ENCODE results near the gene ARHGEF7.

ARHGEF7 gene

GRCh38 chr13:111217641-111218040 is 102.5 kb downstream of the ARHGEF7 start:
- H3K27me3 ChIP-seq (ENCODE audit: insufficient read depth, low read length, poor library complexity, severe bottlenecking) = no peaks in the 10 kb centered on the region
- H4K20me1 ChIP-seq (ENCODE audit: insufficient read depth, low read length, poor library complexity, severe bottlenecking) = peaks cover 67% of the 10 kb centered on the region
- H3K79me2 ChIP-seq (ENCODE audit: insufficient read depth, low read length) = peaks cover 85% of the 10 kb centered on the region
- no peak overlapping the region for H3K4me2 ChIP-seq (ENCODE audit: low read depth, low read length, poor library complexity, severe bottlenecking)
- H3K9me3 ChIP-seq (ENCODE audit: insufficient read depth, low read depth, low read length) = no peaks in the 10 kb centered on the region
- no peaks in the 10 kb centered on the region for H3F3A ChIP-seq (ENCODE audit: low read depth)
- H2AFZ ChIP-seq (ENCODE audit: low read length) = no peak overlapping the region
- TF ChIP-seq CTCF (conservative IDR thresholded peaks at IDR 0.05; ENCODE audit: low read length) = no peak
- TF ChIP-seq EZH2phosphoT487 (IDR thresholded peaks at IDR 0.05; ENCODE audit: borderline replicate concordance) = no peak
- H3K36me3 ChIP-seq (ENCODE audit: insufficient read depth, low read length) = peaks cover 37% of the 10 kb centered on the region; the same call in 1 of the 2 replicates
- no peak overlapping the region for H3K4me3 ChIP-seq (ENCODE audit: low read length, poor library complexity, severe bottlenecking)
- no peak overlapping the region for H3K9ac ChIP-seq (ENCODE audit: low read depth, low read length, poor library complexity, severe bottlenecking)
- H3K4me1 ChIP-seq (ENCODE audit: insufficient read depth, low read length, poor library complexity, severe bottlenecking) = peaks cover 5% of the 10 kb centered on the region
- H3K9me2 ChIP-seq (replicated peaks; ENCODE audit: low read depth, low read length) = no peaks in the 10 kb centered on the region

- Histone ChIP-seq H3F3A (ENCODE audit: low read depth) (no peaks in the 10 kb centered on the region), H4K20me1 (ENCODE audit: insufficient read depth, low read length, poor library complexity, severe bottlenecking) (peaks cover 65% of the 10 kb centered on the region), H3K4me1 (ENCODE audit: insufficient read depth, low read length, poor library complexity, severe bottlenecking) (peaks cover 5% of the 10 kb centered on the region), H3K27me3 (ENCODE audit: insufficient read depth, low read length, poor library complexity, severe bottlenecking) (no peaks in the 10 kb centered on the region), H3K4me3 (ENCODE audit: low read length, poor library complexity, severe bottlenecking) (no peak overlapping the region), H2AFZ (ENCODE audit: low read length) (no peak overlapping the region), H3K36me3 (ENCODE audit: insufficient read depth, low read length) (peaks cover 37% of the 10 kb centered on the region; the same call in 1 of the 2 replicates), H3K9me3 (ENCODE audit: insufficient read depth, low read depth, low read length) (no peaks in the 10 kb centered on the region), H3K4me2 (ENCODE audit: low read depth, low read length, poor library complexity, severe bottlenecking) (no peak overlapping the region), H3K9me2 (replicated peaks; ENCODE audit: low read depth, low read length) (no peaks in the 10 kb centered on the region), H3K79me2 (ENCODE audit: insufficient read depth, low read length) (peaks cover 81% of the 10 kb centered on the region), H3K9ac (ENCODE audit: low read depth, low read length, poor library complexity, severe bottlenecking) (no peak overlapping the region)
- no peak for TF ChIP-seq CTCF (conservative IDR thresholded peaks at IDR 0.05; ENCODE audit: low read length)
- no peak for TF ChIP-seq EZH2phosphoT487 (IDR thresholded peaks at IDR 0.05; ENCODE audit: borderline replicate concordance)
These were observed 104.2 kb downstream of the ARHGEF7 start for GRCh38 chr13:111219280-111219679.

GRCh38 chr13:111219950-111220349 is 104.8 kb downstream of the ARHGEF7 start:
- no peak overlapping the region for H2AFZ ChIP-seq (ENCODE audit: low read length)
- H3K4me1 ChIP-seq (ENCODE audit: insufficient read depth, low read length, poor library complexity, severe bottlenecking) = peaks cover 5% of the 10 kb centered on the region
- peaks cover 70% of the 10 kb centered on the region for H4K20me1 ChIP-seq (ENCODE audit: insufficient read depth, low read length, poor library complexity, severe bottlenecking)
- H3K4me2 ChIP-seq (ENCODE audit: low read depth, low read length, poor library complexity, severe bottlenecking) = no peak overlapping the region
- peaks cover 82% of the 10 kb centered on the region for H3K79me2 ChIP-seq (ENCODE audit: insufficient read depth, low read length)
- H3K27me3 ChIP-seq (ENCODE audit: insufficient read depth, low read length, poor library complexity, severe bottlenecking) = no peaks in the 10 kb centered on the region
- H3K9ac ChIP-seq (ENCODE audit: low read depth, low read length, poor library complexity, severe bottlenecking) = no peak overlapping the region
- no peak overlapping the region for H3K4me3 ChIP-seq (ENCODE audit: low read length, poor library complexity, severe bottlenecking)
- H3K36me3 ChIP-seq (ENCODE audit: insufficient read depth, low read length) = peaks cover 43% of the 10 kb centered on the region; the same call in 1 of the 2 replicates
- no peaks in the 10 kb centered on the region for H3K9me3 ChIP-seq (ENCODE audit: insufficient read depth, low read depth, low read length)
- H3K9me2 ChIP-seq (replicated peaks; ENCODE audit: low read depth, low read length) = no peaks in the 10 kb centered on the region
- TF ChIP-seq CTCF (conservative IDR thresholded peaks at IDR 0.05; ENCODE audit: low read length) (no peak), EZH2phosphoT487 (IDR thresholded peaks at IDR 0.05; ENCODE audit: borderline replicate concordance) (no peak)
- no peaks in the 10 kb centered on the region for H3F3A ChIP-seq (ENCODE audit: low read depth)
